ENCODE data around the gene DHRS2.

DHRS2 gene

GRCh38 chr14:23612802-23613201 is 23.4 kb upstream of the DHRS2 start:
- no peak for DNase-seq (ENCODE audit: low spot score)

GRCh38 chr14:23613242-23614070 is 22.7 kb upstream of the DHRS2 start:
- DNase-seq (ENCODE audit: low spot score): no peak

- DNase-seq (ENCODE audit: low spot score): no peak
These were observed 21.8 kb upstream of the DHRS2 start for GRCh38 chr14:23614395-23614828.

GRCh38 chr14:23615856-23616255 is 20.3 kb upstream of the DHRS2 start:
- DNase-seq (ENCODE audit: low spot score): no peak

- no peak for DNase-seq (ENCODE audit: low spot score)
These were observed 18.6 kb upstream of the DHRS2 start for GRCh38 chr14:23617539-23617938.

GRCh38 chr14:23618415-23618988 is 17.7 kb upstream of the DHRS2 start:
- no peak for DNase-seq (ENCODE audit: low spot score)

GRCh38 chr14:23620177-23620702 is 15.9 kb upstream of the DHRS2 start:
- no peak for DNase-seq (ENCODE audit: low spot score)

- DNase-seq (ENCODE audit: low spot score): no peak
These were observed 14.8 kb upstream of the DHRS2 start for GRCh38 chr14:23621204-23621931.

- no peak for DNase-seq (ENCODE audit: low spot score)
These were observed 14.0 kb upstream of the DHRS2 start for GRCh38 chr14:23621932-23622730.

GRCh38 chr14:23622990-23623389 is 13.2 kb upstream of the DHRS2 start:
- DNase-seq (ENCODE audit: low spot score): no peak

GRCh38 chr14:23623962-23624361 is 12.2 kb upstream of the DHRS2 start:
- no peak for DNase-seq (ENCODE audit: low spot score)

GRCh38 chr14:23624830-23625404 is 11.2 kb upstream of the DHRS2 start:
- DNase-seq (ENCODE audit: low spot score): no peak

GRCh38 chr14:23626946-23627345 is 9.2 kb upstream of the DHRS2 start:
- DNase-seq (ENCODE audit: low spot score): no peak

- no peak for DNase-seq (ENCODE audit: low spot score)
These were observed 8.2 kb upstream of the DHRS2 start for GRCh38 chr14:23627961-23628360.

GRCh38 chr14:23629204-23629603 is 7.0 kb upstream of the DHRS2 start:
- no peak for DNase-seq (ENCODE audit: low spot score)

GRCh38 chr14:23629832-23630396 is 6.2 kb upstream of the DHRS2 start:
- DNase-seq (ENCODE audit: low spot score): no peak

- DNase-seq (ENCODE audit: low spot score): no peak
These were observed 5.5 kb upstream of the DHRS2 start for GRCh38 chr14:23630687-23631086.

GRCh38 chr14:23631234-23631633 is 4.9 kb upstream of the DHRS2 start:
- no peak for DNase-seq (ENCODE audit: low spot score)

GRCh38 chr14:23631702-23632460 is 4.3 kb upstream of the DHRS2 start:
- peak; percentile 72 for DNase-seq (ENCODE audit: low spot score)

GRCh38 chr14:23632461-23633159 is 3.6 kb upstream of the DHRS2 start:
- no peak for DNase-seq (ENCODE audit: low spot score)
